Ectodermal cell (in vitro differentiated cells): ENCODE data around the gene SPC24.
"Not testable (repeated sequence)": the region's sequence is repeated elsewhere in the genome, so short reads cannot be mapped to it uniquely, and the experiment has no call there.

Experiments used
- H3K27ac ChIP-seq: 2 replicates; pipeline ENCODE4 v1.7.0; 2013; ENCODE audit warnings: mild to moderate bottlenecking, low read depth, low read length; ENCODE audit not compliant: insufficient read depth, poor library complexity, severe bottlenecking
- H3K27me3 ChIP-seq: 2 replicates; pipeline ENCODE4 v1.7.0; 2013; ENCODE audit warnings: mild to moderate bottlenecking, low read length; ENCODE audit not compliant: insufficient read depth, control insufficient read depth, poor library complexity, severe bottlenecking
- H3K36me3 ChIP-seq: one replicate; pipeline ENCODE4 v1.7.0; 2013; ENCODE audit warnings: low read length; ENCODE audit not compliant: control insufficient read depth, insufficient read depth
- H3K4me1 ChIP-seq: one replicate; pipeline ENCODE4 v1.7.0; 2013; ENCODE audit warnings: low read length; ENCODE audit not compliant: control insufficient read depth, insufficient read depth
- H3K4me3 ChIP-seq: 2 replicates; pipeline ENCODE4 v1.7.0; 2013; ENCODE audit warnings: low read depth, low read length, control low read depth; ENCODE audit not compliant: insufficient read depth
- H3K9me3 ChIP-seq: 2 replicates; pipeline ENCODE4 v1.7.0; 2013; ENCODE audit warnings: mild to moderate bottlenecking, low read length, moderate library complexity; ENCODE audit not compliant: control insufficient read depth
- WGBS, 2 experiments: methylation state at CpG; one replicate each; pipeline ENCODE4 v1.1.7; 2013; ENCODE audit warnings: missing lambda C conversion rate in 2 of 2; 5-methylcytosine and 5-hydroxymethylcytosine counted together

The SPC24 gene

GRCh38 chr19:11191934-11192333, 36.4 kb upstream of the SPC24 start:
- WGBS, 2 experiments = 65 to 66% methylated on average over 5 of the region's 5 CpGs
- H3K4me3 ChIP-seq = no peak overlapping the region

GRCh38 chr19:11191273-11191755, 35.7 kb upstream of the SPC24 start:
- no peak overlapping the region for H3K27ac ChIP-seq
- WGBS, 2 experiments = 92% methylated on average over 8 of the region's 8 CpGs
- H3K27me3 ChIP-seq = no peaks in the 10 kb centered on the region
- no peak overlapping the region for H3K4me3 ChIP-seq
- no peaks in the 10 kb centered on the region for H3K9me3 ChIP-seq
- peaks cover 3% of the 10 kb centered on the region for H3K4me1 ChIP-seq
- H3K36me3 ChIP-seq = no peaks in the 10 kb centered on the region

More at GRCh38 chr19:11191934-11192333, 36.4 kb upstream of the SPC24 start:
- H3K36me3 ChIP-seq = no peaks in the 10 kb centered on the region
- H3K4me1 ChIP-seq = peaks cover 3% of the 10 kb centered on the region
- no peaks in the 10 kb centered on the region for H3K27me3 ChIP-seq
- H3K27ac ChIP-seq = no peak overlapping the region
- H3K9me3 ChIP-seq = no peaks in the 10 kb centered on the region

- no peak overlapping the region for H3K4me3 ChIP-seq
- WGBS, 2 experiments = 94 to 97% methylated on average over 8 of the region's 8 CpGs
- H3K9me3 ChIP-seq = no peaks in the 10 kb centered on the region
- no peaks in the 10 kb centered on the region for H3K27me3 ChIP-seq
- H3K27ac ChIP-seq = no peak overlapping the region
- H3K36me3 ChIP-seq = no peaks in the 10 kb centered on the region
- peaks cover 3% of the 10 kb centered on the region for H3K4me1 ChIP-seq
These were observed 34.9 kb upstream of the SPC24 start for GRCh38 chr19:11190501-11190900.

- Histone ChIP-seq H3K27ac (no peak overlapping the region), H3K4me1 (no peaks in the 10 kb centered on the region), H3K36me3 (no peaks in the 10 kb centered on the region), H3K9me3 (no peaks in the 10 kb centered on the region), H3K27me3 (no peaks in the 10 kb centered on the region), H3K4me3 (no peak overlapping the region)
- WGBS, 2 experiments = 97% methylated on average over 9 of the region's 9 CpGs
These were observed 31.9 kb upstream of the SPC24 start for GRCh38 chr19:11187441-11187840.

- H3K27me3 ChIP-seq = no peaks in the 10 kb centered on the region
- WGBS, 2 experiments = 86 to 92% methylated on average over 1 of the region's 1 CpG
- no peaks in the 10 kb centered on the region for H3K36me3 ChIP-seq
These were observed 27.4 kb upstream of the SPC24 start for GRCh38 chr19:11182994-11183393.

GRCh38 chr19:11181488-11181887, 25.9 kb upstream of the SPC24 start:
- no peak overlapping the region for H3K4me3 ChIP-seq
- H3K9me3 ChIP-seq = no peaks in the 10 kb centered on the region
- H3K4me1 ChIP-seq = no peaks in the 10 kb centered on the region
- 92 to 96% methylated on average over 4 of the region's 4 CpGs for WGBS, 2 experiments
- peaks cover under 1% of the 10 kb centered on the region for H3K36me3 ChIP-seq
- H3K27ac ChIP-seq = no peak overlapping the region
- H3K27me3 ChIP-seq = no peaks in the 10 kb centered on the region

More at GRCh38 chr19:11182994-11183393, 27.4 kb upstream of the SPC24 start:
- Histone ChIP-seq H3K4me3 (no peak overlapping the region), H3K27ac (no peak overlapping the region), H3K4me1 (no peaks in the 10 kb centered on the region), H3K9me3 (no peaks in the 10 kb centered on the region)

GRCh38 chr19:11180975-11181374, 25.4 kb upstream of the SPC24 start:
- not testable (repeated sequence) for H3K9me3 ChIP-seq, H3K27ac ChIP-seq, H3K27me3 ChIP-seq, H3K4me1 ChIP-seq, H3K36me3 ChIP-seq, H3K4me3 ChIP-seq
- 81 to 82% methylated on average over 7 to 8 of the region's 8 CpGs for WGBS, 2 experiments

- H3K27ac ChIP-seq = no peak overlapping the region
- no peaks in the 10 kb centered on the region for H3K4me1 ChIP-seq
- no peak overlapping the region for H3K4me3 ChIP-seq
- H3K27me3 ChIP-seq = no peaks in the 10 kb centered on the region
- WGBS, 2 experiments = 94 to 96% methylated on average over 8 of the region's 8 CpGs
- H3K36me3 ChIP-seq = peaks cover 7% of the 10 kb centered on the region
- no peaks in the 10 kb centered on the region for H3K9me3 ChIP-seq
These were observed 24.8 kb upstream of the SPC24 start for GRCh38 chr19:11180346-11180745.

GRCh38 chr19:11179716-11180297, 24.2 kb upstream of the SPC24 start:
- WGBS, 2 experiments = 90 to 93% methylated on average over 11 of the region's 11 CpGs
- H3K27ac ChIP-seq = no peak overlapping the region
- H3K27me3 ChIP-seq = no peaks in the 10 kb centered on the region
- H3K9me3 ChIP-seq = no peaks in the 10 kb centered on the region
- H3K4me1 ChIP-seq = no peaks in the 10 kb centered on the region
- H3K4me3 ChIP-seq = no peak overlapping the region
- H3K36me3 ChIP-seq = peaks cover 7% of the 10 kb centered on the region

GRCh38 chr19:11179145-11179465, 23.5 kb upstream of the SPC24 start:
- H3K27me3 ChIP-seq, H3K4me3 ChIP-seq, H3K27ac ChIP-seq, H3K4me1 ChIP-seq, H3K9me3 ChIP-seq: not testable (repeated sequence)
- 92 to 94% methylated on average over 9 of the region's 9 CpGs for WGBS, 2 experiments
- peaks cover 11% of the 10 kb centered on the region for H3K36me3 ChIP-seq

- Histone ChIP-seq H3K36me3 (peaks cover 16% of the 10 kb centered on the region), H3K27ac (no peak overlapping the region), H3K4me1 (no peaks in the 10 kb centered on the region), H3K9me3 (no peaks in the 10 kb centered on the region), H3K27me3 (no peaks in the 10 kb centered on the region), H3K4me3 (no peak overlapping the region)
- 93 to 96% methylated on average over 9 of the region's 9 CpGs for WGBS, 2 experiments
These were observed 22.0 kb upstream of the SPC24 start for GRCh38 chr19:11177592-11177991.
